NCI-H510A treated with DMSO at 0.1 percent for 48 hours (cell line): ENCODE data around the gene WAPL.
"Not testable (repeated sequence)": the region's sequence is repeated elsewhere in the genome, so short reads cannot be mapped to it uniquely, and the experiment has no call there.

ENCODE experiments used
- DNase-seq: peaks from one replicate; lab custom pipeline; 2025; lab: John Stamatoyannopoulos, UW

The WAPL gene

GRCh38 chr10:86389441-86390193, 132.0 kb downstream of the WAPL start:
- DNase-seq, result no peak

- DNase-seq, result not testable (repeated sequence)
Observed at GRCh38 chr10:86389109-86389440, 132.5 kb downstream of the WAPL start.

GRCh38 chr10:86388119-86388704, 133.4 kb downstream of the WAPL start:
- no peak for DNase-seq

- no peak for DNase-seq
Observed at GRCh38 chr10:86387178-86387794, 134.3 kb downstream of the WAPL start.

GRCh38 chr10:86385806-86386205, 135.8 kb downstream of the WAPL start:
- no peak for DNase-seq
